ENCODE results near the gene PPP2R2D. TPM values are rescaled to one million over a fixed set of nuclear protein-coding genes. Genes with fewer than 3 reads are reported as not detected.

PPP2R2D gene
- total RNA-seq, 1 experiment from 2014 or later, result 33.2 TPM

- DNase-seq (ENCODE audit: low spot score), result no peak
- H3K9me3 Mint-ChIP-seq, result peaks cover 18% of the 10 kb centered on the region
- H3K4me1 Mint-ChIP-seq, result peaks cover 8% of the 10 kb centered on the region
- H3K4me3 Mint-ChIP-seq, result no peak overlapping the region
- no peak overlapping the region for H3K27ac Mint-ChIP-seq
- H3K36me3 Mint-ChIP-seq, result no peaks in the 10 kb centered on the region
- TF ChIP-seq CDX4 (CRISPR knock-in tag; IDR thresholded peaks at IDR 0.05; ENCODE audit: borderline replicate concordance) (no peak), FOXP1 (CRISPR knock-in tag; IDR thresholded peaks at IDR 0.05; ENCODE audit: borderline replicate concordance) (no peak), ARID4B (CRISPR knock-in tag; IDR thresholded peaks at IDR 0.05; ENCODE audit: borderline replicate concordance) (no peak), HMGA2 (CRISPR knock-in tag; IDR thresholded peaks at IDR 0.05) (no peak), NFE2L1 (CRISPR knock-in tag; IDR thresholded peaks at IDR 0.05) (no peak), ZNF219 (CRISPR knock-in tag; IDR thresholded peaks at IDR 0.05; ENCODE audit: borderline replicate concordance) (no peak), RORB (CRISPR knock-in tag; IDR thresholded peaks at IDR 0.05) (no peak), ZNF425 (CRISPR knock-in tag; conservative IDR thresholded peaks at IDR 0.05) (no peak), ZMAT4 (CRISPR knock-in tag; IDR thresholded peaks at IDR 0.05) (no peak), ZNF671 (CRISPR knock-in tag; IDR thresholded peaks at IDR 0.05) (no peak), ZNF396 (CRISPR knock-in tag; IDR thresholded peaks at IDR 0.05; ENCODE audit: borderline replicate concordance) (no peak), ZNF281 (CRISPR knock-in tag; IDR thresholded peaks at IDR 0.05) (no peak), ZNF317 (CRISPR knock-in tag; IDR thresholded peaks at IDR 0.05; ENCODE audit: borderline replicate concordance, low read depth) (no peak), AFF4 (CRISPR knock-in tag; IDR thresholded peaks at IDR 0.05; ENCODE audit: borderline replicate concordance) (no peak), MYBL2 (CRISPR knock-in tag; IDR thresholded peaks at IDR 0.05) (no peak), ATF3 (CRISPR knock-in tag; conservative IDR thresholded peaks at IDR 0.05) (no peak)
- no peak for ATAC-seq
- POLR2A ChIA-PET, result no interaction called here
- H3K27me3 Mint-ChIP-seq (ENCODE audit: low read depth), result peaks cover 2% of the 10 kb centered on the region; the same call in 1 of the 2 replicates
- CTCF ChIA-PET, result interaction anchor here (1.8 kb wide), 1 partner anchor 16 kb away, joined by 12 read pairs; no protein-coding TSS in a partner anchor
These were observed 24.3 kb upstream of the PPP2R2D start for GRCh38 chr10:131876508-131876907.

All from WTC11 (cell line).